Naive B cell (primary cell): Measurements from ENCODE around the gene TMEM132A. TPM values are rescaled to one million over a fixed set of nuclear protein-coding genes. Genes with fewer than 3 reads are reported as not detected.
"Not testable (repeated sequence)": the region's sequence is repeated elsewhere in the genome, so short reads cannot be mapped to it uniquely, and the experiment has no call there.

Experiments
- ATAC-seq, 2 donors: fragments of 150-1000 bp; cut with Tn5 transposase; 2 replicates each; pipeline ENCODE4 v1.10.0; 2021; ENCODE audit warnings: low read depth in 2 of 2, mild to moderate bottlenecking in 2 of 2, moderate library complexity in 2 of 2
- DNase-seq: peaks from one replicate; pipeline ENCODE4 v3.0.0; 2022
- H3K27ac Mint-ChIP-seq, 6 donors: one replicate each; pipeline ENCODE4 v1.8.0; 2020 to 2022; ENCODE audit warnings: mild to moderate bottlenecking in 6 of 6, mixed read lengths in 6 of 6, moderate library complexity in 5 of 6, inconsistent platforms in 2 of 6
- H3K27me3 Mint-ChIP-seq, 3 donors: one replicate each; pipeline ENCODE4 v1.8.0; 2021 to 2022; ENCODE audit warnings: mixed read lengths in 3 of 3, mild to moderate bottlenecking in 1 of 3
- H3K36me3 Mint-ChIP-seq, 2 donors: one replicate each; pipeline ENCODE4 v1.8.0; 2020 to 2022; ENCODE audit warnings: mixed read lengths in 2 of 2, inconsistent platforms in 1 of 2, mild to moderate bottlenecking in 1 of 2
- H3K4me1 Mint-ChIP-seq, 3 donors: one replicate each; pipeline ENCODE4 v1.8.0; 2020 to 2022; ENCODE audit warnings: mixed read lengths in 3 of 3, inconsistent platforms in 1 of 3, mild to moderate bottlenecking in 1 of 3, moderate library complexity in 1 of 3
- H3K4me3 Mint-ChIP-seq, 8 donors: one replicate each; pipeline ENCODE4 v1.8.0; 2020 to 2022; ENCODE audit warnings: mild to moderate bottlenecking in 8 of 8, mixed read lengths in 8 of 8, moderate library complexity in 8 of 8, inconsistent platforms in 2 of 8
- H3K9me3 Mint-ChIP-seq, 7 donors: one replicate each; pipeline ENCODE4 v1.8.0; 2020 to 2022; ENCODE audit warnings: mixed read lengths in 7 of 7, mild to moderate bottlenecking in 5 of 7, inconsistent platforms in 2 of 7, moderate library complexity in 1 of 7
- polyA plus RNA-seq, 6 donors: library from polyadenylated mRNA; unstranded; fragments of 300-500 nt; fragmentation: Illumina TruSeq; gene quantifications; one replicate each; pipeline ENCODE4 v1.2.3, GENCODE V29; 2021; ENCODE audit warnings: low read depth in 6 of 6

TMEM132A gene
- polyA plus RNA-seq, 6 donors from 2014 or later = 0.23 to 1.2 (median 0.40) TPM; not detected in 2

DNA sequence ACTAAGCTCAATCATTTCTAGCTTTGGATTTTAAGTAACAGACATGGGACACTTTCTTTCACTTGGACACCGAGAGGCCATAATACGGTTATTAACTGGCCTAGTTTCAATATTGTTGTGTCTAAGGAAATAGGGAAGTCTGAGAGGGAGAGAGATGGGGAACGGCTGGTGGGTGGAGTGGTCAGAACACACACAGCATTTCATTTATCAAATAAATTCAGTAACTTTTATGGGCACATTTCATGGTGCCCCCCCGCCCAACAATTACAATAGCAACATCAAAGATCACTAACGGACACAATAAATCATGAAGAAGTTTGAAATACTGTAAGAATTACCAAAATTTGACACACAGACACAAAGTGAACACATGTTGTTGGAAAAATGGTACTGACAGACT lies 28.6 kb upstream of the TMEM132A start:
- Mint-ChIP-seq H3K9me3 (no peaks in the 10 kb centered on the region), H3K4me3 (no peak overlapping the region), H3K4me1 (peaks cover 5 to 7% (median 6%) of the 10 kb centered on the region in 3 donors), H3K27ac (peak overlapping the region in 1 of 6 donors; percentile 41), H3K27me3 (no peaks in the 10 kb centered on the region), H3K36me3 (peaks cover 25 to 27% of the 10 kb centered on the region in 2 donors)
- DNase-seq (no peak), ATAC-seq (no peak)

- ATAC-seq = no peak
- Mint-ChIP-seq H3K27ac (peak overlapping the region in 3 of 6 donors; percentile 42 to 94 (median 50)), H3K36me3 (peaks cover 26 to 28% of the 10 kb centered on the region in 2 donors), H3K9me3 (no peaks in the 10 kb centered on the region), H3K27me3 (no peaks in the 10 kb centered on the region), H3K4me3 (peak overlapping the region in 1 of 8 donors; percentile 9), H3K4me1 (peaks cover 5 to 7% (median 6%) of the 10 kb centered on the region in 3 donors)
- DNase-seq = no peak
Measured at GRCh38 chr11:60897496-60897895, 26.8 kb upstream of the TMEM132A start.

DNA sequence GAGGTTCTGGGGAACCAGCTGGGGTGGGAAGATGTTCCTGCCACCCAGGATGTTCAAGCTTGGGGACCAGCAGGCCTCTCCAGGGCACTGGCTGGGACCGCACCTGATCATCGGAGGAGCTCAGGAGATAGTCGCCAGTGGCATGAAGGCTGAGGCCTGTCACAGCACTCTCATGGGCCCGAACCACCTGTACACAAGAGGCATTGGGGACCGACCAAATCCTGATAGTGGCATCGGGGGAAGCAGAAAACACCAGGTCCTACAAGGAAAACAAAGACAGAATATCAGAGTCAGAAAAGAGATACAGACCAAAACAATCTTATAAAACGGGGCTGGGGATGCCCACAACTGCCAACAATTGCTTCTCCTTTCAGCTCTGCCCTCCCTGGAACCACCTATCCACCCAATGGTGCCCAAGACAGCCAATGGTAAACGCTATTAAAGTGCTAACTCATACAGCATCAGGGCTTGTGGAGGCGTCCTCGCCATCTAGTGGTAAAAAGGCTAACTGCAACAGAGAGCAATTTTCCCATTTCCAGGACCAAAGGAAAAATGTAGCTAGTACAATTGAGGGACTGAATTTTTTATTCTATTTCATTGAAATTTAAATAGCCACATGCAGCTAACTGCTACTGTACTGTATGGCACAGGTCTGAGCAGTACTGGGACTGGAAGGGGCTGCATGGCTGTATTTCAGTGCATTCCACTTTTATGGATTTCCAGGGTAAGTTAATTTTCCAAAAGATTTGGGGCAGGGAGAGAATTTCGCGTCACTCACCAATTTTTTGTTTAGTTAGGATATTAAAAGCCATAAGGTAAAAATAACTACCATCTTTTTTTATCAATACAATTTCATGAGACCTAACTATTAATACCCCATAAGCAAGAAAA lies 25.0 kb upstream of the TMEM132A start:
- DNase-seq (peak; percentile 46), ATAC-seq (peak; percentile 92 to 96)
- Mint-ChIP-seq H3K9me3 (no peaks in the 10 kb centered on the region), H3K4me1 (peaks cover 14 to 20% (median 16%) of the 10 kb centered on the region in 3 donors), H3K4me3 (peak overlapping the region in 2 of 8 donors; percentile 47 to 50), H3K36me3 (peaks cover 24 to 28% of the 10 kb centered on the region in 2 donors), H3K27me3 (no peaks in the 10 kb centered on the region), H3K27ac (no peak overlapping the region)

- H3K27ac Mint-ChIP-seq = no peak overlapping the region
- H3K9me3 Mint-ChIP-seq = no peaks in the 10 kb centered on the region
- H3K27me3 Mint-ChIP-seq = no peaks in the 10 kb centered on the region
- H3K4me1 Mint-ChIP-seq = peaks cover 19 to 23% (median 22%) of the 10 kb centered on the region in 3 donors
- no peak for DNase-seq
- H3K4me3 Mint-ChIP-seq = peak overlapping the region in 1 of 8 donors; percentile 53
- peaks cover 24% of the 10 kb centered on the region in 2 donors for H3K36me3 Mint-ChIP-seq
- no peak for ATAC-seq
Measured at GRCh38 chr11:60899977-60900376, 24.3 kb upstream of the TMEM132A start.

DNA sequence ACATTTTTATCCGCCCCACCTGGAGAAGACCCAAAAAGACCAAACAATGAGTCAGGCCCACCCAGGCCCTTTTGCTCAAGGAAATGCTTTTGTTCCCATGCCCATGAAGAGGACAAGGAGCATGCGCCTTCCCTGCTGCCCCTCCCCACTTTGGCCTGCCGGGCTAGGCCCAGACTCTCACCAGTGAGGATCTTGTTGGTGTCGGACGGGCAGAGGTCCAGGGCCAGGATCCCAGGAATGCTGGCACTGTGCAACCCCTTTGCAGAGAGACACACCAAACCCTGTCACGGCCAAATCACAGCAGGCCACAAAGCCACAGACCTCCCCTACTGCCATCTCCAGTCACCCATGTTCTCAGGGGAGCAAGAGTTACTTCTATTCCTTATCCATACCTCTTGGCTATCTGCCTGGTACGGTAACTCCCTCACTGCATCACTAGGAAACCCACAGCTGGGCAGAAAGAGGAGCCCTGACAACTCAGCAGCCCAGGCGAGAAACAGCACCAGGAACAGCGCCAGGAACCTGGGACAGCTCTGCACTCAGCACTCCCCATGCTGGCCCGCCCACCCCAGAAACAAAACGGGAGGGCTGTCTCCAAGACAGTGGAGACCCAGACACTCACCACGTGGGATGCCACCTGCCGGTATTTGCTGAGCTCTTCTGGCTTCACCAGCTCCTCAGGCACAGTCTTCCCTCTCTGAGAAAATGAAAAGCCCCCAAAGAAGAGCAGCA lies 23.4 kb upstream of the TMEM132A start:
- H3K27ac Mint-ChIP-seq = no peak overlapping the region
- peak overlapping the region in 1 of 8 donors; percentile 53 for H3K4me3 Mint-ChIP-seq
- H3K27me3 Mint-ChIP-seq = no peaks in the 10 kb centered on the region
- ATAC-seq (no peak), DNase-seq (no peak)
- H3K4me1 Mint-ChIP-seq = peaks cover 28 to 31% (median 31%) of the 10 kb centered on the region in 3 donors
- H3K36me3 Mint-ChIP-seq = peaks cover 16 to 24% of the 10 kb centered on the region in 2 donors
- no peaks in the 10 kb centered on the region for H3K9me3 Mint-ChIP-seq

DNA sequence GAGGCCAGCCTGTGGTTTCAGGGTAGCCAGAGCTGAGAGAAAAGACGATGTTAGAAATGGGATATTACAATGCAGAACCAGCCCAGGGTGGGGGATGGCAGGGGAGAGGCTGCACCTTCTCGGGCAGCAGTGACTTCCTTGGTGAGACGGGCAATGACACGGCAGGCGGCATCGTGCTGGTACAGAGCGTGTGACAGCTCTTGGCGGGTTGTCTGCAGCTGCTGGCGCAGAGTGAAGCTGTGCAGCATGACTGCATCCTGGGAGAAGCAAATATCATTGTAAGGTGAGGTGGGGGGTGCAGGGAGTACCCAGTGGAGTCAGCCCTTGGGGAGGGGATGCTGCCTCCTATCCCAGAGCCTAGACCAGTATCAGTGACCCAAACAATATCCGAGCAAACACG lies 21.6 kb upstream of the TMEM132A start:
- H3K27ac Mint-ChIP-seq = no peak overlapping the region
- peaks cover 13 to 18% of the 10 kb centered on the region in 2 donors for H3K36me3 Mint-ChIP-seq
- DNase-seq (no peak), ATAC-seq (no peak)
- H3K4me3 Mint-ChIP-seq = peak overlapping the region in 1 of 8 donors; percentile 47
- peaks cover 36 to 46% (median 45%) of the 10 kb centered on the region in 3 donors for H3K4me1 Mint-ChIP-seq
- H3K9me3 Mint-ChIP-seq = no peaks in the 10 kb centered on the region
- H3K27me3 Mint-ChIP-seq = no peaks in the 10 kb centered on the region

DNA sequence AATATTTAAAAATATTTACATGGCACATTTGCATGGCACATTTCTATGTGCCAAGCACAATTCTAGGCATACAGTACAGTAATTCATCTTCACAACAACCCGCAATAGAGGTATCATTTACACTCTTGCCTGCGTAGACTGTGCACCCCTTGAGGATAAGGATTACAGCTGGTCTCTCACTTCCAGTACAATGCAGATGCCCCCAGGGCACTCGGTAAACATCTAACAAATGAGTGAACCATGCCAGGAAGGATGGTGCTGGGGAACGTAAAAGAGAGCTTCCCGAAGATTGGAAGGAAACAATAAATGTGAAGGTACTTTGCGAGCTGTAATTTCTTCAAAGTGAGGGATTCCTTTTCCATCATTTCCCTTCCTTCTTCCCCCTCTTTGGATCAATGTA lies 19.2 kb upstream of the TMEM132A start:
- no peak for ATAC-seq
- no peak for DNase-seq
- Mint-ChIP-seq H3K4me3 (peak overlapping the region; percentile 91 to 98 (median 95)), H3K27me3 (no peaks in the 10 kb centered on the region), H3K36me3 (peaks cover 4 to 7% of the 10 kb centered on the region in 2 donors), H3K4me1 (peaks cover 52 to 64% (median 63%) of the 10 kb centered on the region in 3 donors), H3K9me3 (peaks cover 0 to 2% (median 0%) of the 10 kb centered on the region in 7 donors), H3K27ac (peak overlapping the region; percentile 50 to 93 (median 76))

DNA sequence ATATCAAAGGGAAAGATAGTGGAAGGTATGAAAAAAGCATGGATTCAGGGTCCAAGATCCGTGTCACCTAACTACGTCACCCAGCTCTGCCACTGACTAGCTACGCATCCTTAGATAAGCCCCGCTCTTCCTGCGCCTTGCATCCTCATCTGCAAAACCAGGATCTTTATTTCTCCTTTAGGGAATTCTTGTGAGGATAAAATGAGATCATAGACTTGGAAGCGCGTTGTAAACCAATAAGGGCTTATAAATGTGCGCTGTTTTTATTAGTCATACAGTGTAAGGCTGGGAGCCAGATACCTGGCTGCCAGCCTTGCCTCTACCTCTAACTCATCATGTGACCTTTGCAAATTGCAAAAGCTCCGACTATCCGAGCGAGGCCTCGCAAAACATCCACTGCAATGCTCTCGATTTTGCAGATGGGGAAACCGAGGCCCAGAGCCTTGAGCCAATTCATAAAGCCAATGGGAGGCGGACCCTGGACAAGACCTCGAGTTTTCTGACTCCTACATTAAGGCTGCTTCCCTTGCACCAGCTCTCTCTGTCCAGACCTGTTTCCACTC lies 18.6 kb upstream of the TMEM132A start:
- ATAC-seq = no peak
- peak overlapping the region; percentile 47 to 93 (median 76) for H3K27ac Mint-ChIP-seq

DNA sequence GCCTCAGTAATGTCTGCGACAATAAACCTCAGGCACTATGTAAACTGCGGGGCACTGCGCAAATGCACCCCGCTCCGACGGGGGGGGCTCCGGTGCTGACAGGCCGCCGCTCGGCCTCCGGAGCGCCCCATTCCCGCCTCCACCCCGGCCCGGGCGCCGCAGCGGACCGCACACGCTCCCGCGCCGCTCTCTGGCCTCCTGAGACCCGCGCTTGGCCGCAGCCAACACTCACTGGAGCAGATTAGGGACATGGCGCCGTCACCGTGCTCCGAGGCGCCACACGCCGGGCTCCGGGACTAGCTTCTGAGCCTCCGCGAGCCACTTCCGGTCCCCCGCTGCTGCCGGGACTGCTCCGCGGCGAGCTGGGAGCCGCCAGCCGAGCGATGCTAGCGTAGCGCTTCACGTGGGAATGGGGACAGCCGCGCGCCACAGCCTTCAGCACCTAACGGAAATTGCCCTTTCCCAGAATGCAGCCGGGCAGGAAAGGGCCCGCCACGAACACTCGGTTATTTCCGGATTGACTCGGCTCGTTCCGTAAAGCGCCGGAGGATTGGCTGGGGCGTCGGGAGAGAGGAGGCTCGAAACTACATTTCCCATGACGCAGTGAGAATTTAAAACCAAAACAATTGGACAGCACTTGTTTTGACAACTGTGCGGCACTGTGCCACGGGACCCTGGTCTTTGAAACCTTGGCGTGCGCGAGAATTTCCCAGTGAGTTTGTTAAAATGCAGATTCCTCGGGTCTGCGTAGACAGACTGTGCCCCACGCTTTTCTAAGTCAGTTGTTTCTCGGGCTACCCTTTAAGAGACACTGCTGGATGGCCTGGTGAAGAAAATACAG lies 17.9 kb upstream of the TMEM132A start, which contains the start of gene PRPF19:
PRPF19 (minus strand) TSS at position 454 of the 841 bp plus-strand sequence; CDS start at position 251, 203 bp downstream.
- H3K36me3 Mint-ChIP-seq = peaks cover 4 to 7% of the 10 kb centered on the region in 2 donors
- ATAC-seq (peak; percentile 86), DNase-seq (peak; percentile 98)
- peak within 1 kb of the TSS; percentile 91 to 98 (median 95) for H3K4me3 Mint-ChIP-seq
- H3K27me3 Mint-ChIP-seq = no peaks in the 10 kb centered on the region
- H3K9me3 Mint-ChIP-seq = peaks cover 0 to 2% (median 0%) of the 10 kb centered on the region in 7 donors
- H3K4me1 Mint-ChIP-seq = peaks cover 62 to 76% (median 76%) of the 10 kb centered on the region in 3 donors
- peak within 1 kb of the TSS; percentile 91 to 99 (median 97) for H3K27ac Mint-ChIP-seq

More for the DNA sequence above, 18.6 kb upstream of the TMEM132A start:
- no peak for DNase-seq
- H3K4me1 Mint-ChIP-seq = peaks cover 58 to 70% (median 69%) of the 10 kb centered on the region in 3 donors
- H3K9me3 Mint-ChIP-seq = peaks cover 0 to 2% (median 0%) of the 10 kb centered on the region in 7 donors
- H3K4me3 Mint-ChIP-seq = peak overlapping the region; percentile 91 to 98 (median 95)
- no peaks in the 10 kb centered on the region for H3K27me3 Mint-ChIP-seq
- peaks cover 4 to 7% of the 10 kb centered on the region in 2 donors for H3K36me3 Mint-ChIP-seq

- Mint-ChIP-seq H3K4me1 (peaks cover 64 to 91% (median 79%) of the 10 kb centered on the region in 3 donors), H3K36me3 (no peaks in the 10 kb centered on the region), H3K27me3 (no peaks in the 10 kb centered on the region), H3K9me3 (peaks cover 0 to 2% (median 0%) of the 10 kb centered on the region in 7 donors), H3K27ac (peak overlapping the region; percentile 6 to 96 (median 64)), H3K4me3 (peak overlapping the region in 3 of 8 donors; percentile 16 to 96 (median 46))
- DNase-seq (no peak), ATAC-seq (no peak)
Measured at GRCh38 chr11:60908803-60909202, 15.5 kb upstream of the TMEM132A start.

DNA sequence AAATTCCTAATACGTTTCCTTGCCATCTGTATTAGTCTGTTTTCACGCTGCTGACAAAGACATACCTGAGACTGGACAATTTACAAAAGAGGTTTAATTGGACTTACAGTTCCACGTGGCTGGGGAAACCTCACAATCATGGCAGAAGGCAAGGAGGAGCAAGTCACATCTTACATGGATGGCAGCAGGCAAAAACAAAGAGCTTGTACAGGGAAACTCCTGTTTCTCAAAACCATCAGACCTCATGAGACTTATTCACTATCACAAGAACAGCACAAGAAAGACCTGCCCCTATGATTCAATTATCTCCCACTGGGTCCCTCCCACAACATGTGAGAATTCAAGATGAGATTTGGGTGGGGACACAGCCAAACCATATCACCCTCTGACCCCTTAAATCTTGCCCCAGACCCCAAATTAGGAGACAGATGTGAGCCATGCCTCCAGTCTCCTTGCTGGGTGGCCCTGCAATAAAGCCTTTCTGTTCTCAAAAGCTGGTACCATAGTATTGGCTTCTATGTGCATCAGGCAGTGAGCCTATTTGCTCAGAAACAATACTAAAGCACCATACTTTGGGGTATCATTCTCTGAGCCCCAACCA lies 14.5 kb upstream of the TMEM132A start:
- H3K36me3 Mint-ChIP-seq, ATAC-seq, DNase-seq, H3K9me3 Mint-ChIP-seq, H3K27me3 Mint-ChIP-seq: not testable (repeated sequence)
- Mint-ChIP-seq H3K27ac (peak overlapping the region; percentile 63 to 96 (median 90)), H3K4me3 (peak overlapping the region in 7 of 8 donors; percentile 29 to 86 (median 71)), H3K4me1 (peaks cover 62 to 83% (median 75%) of the 10 kb centered on the region in 3 donors)

GRCh38 chr11:60910281-60910687 lies 14.0 kb upstream of the TMEM132A start:
- peak overlapping the region; percentile 24 to 86 (median 63) for H3K4me3 Mint-ChIP-seq
- H3K9me3 Mint-ChIP-seq = peaks cover 0 to 2% (median 0%) of the 10 kb centered on the region in 7 donors
- no peaks in the 10 kb centered on the region for H3K27me3 Mint-ChIP-seq
- H3K27ac Mint-ChIP-seq = peak overlapping the region; percentile 63 to 96 (median 90)
- ATAC-seq (peak; percentile 37 to 38), DNase-seq (peak; percentile 79)
- H3K36me3 Mint-ChIP-seq = no peaks in the 10 kb centered on the region
- peaks cover 58 to 82% (median 75%) of the 10 kb centered on the region in 3 donors for H3K4me1 Mint-ChIP-seq
